Epithelial cell of proximal tubule (primary cell): ENCODE data around the gene CDK10. TPM values are rescaled to one million over a fixed set of nuclear protein-coding genes. Genes with fewer than 3 reads are reported as not detected.
"Not testable (repeated sequence)": the region's sequence is repeated elsewhere in the genome, so short reads cannot be mapped to it uniquely, and the experiment has no call there.

Experiments
- DNase-seq: peaks from one replicate; pipeline ENCODE4 v3.0.0-alpha.2; 2011; ENCODE audit warnings: low read depth
- H3K4me3 ChIP-seq: 2 replicates; pipeline ENCODE4 v1.5.1; 2011; ENCODE audit warnings: low read depth, mild to moderate bottlenecking, low read length
- CTCF ChIP-seq: conservative IDR thresholded peaks from 2 replicates; pipeline ENCODE4 v1.5.1; 2012; ENCODE audit warnings: low read depth, mild to moderate bottlenecking, low read length
- total RNA-seq: library from RNA; depleted of rRNA; stranded (reverse); fragments of >200 nt; gene quantifications from 2 replicates; pipeline ENCODE4 v1.2.3, GENCODE V29; 2015

CDK10 gene
- total RNA-seq, 1 donor from 2014 or later = 35.1 TPM

GRCh38 chr16:89656435-89657121 lies 29.9 kb upstream of the CDK10 start:
- DNase-seq = no peak
- TF ChIP-seq CTCF = no peak
- H3K4me3 ChIP-seq = peak overlapping the region; percentile 88

GRCh38 chr16:89657442-89658220 lies 28.9 kb upstream of the CDK10 start, which contains the start of the genes CHMP1A and SPATA33:
Gene CHMP1A, minus strand, starts transcription at chr16:89657708. Its CDS starts 120 bp downstream, at chr16:89657588.
Gene SPATA33, plus strand, starts transcription at chr16:89657836. Its CDS starts 76 bp downstream, at chr16:89657912.
- no peak for DNase-seq
- H3K4me3 ChIP-seq = peak within 1 kb of the TSS; percentile 88
- no peak for TF ChIP-seq CTCF

- no peak for TF ChIP-seq CTCF
- peak overlapping the region; percentile 88 for H3K4me3 ChIP-seq
- no peak for DNase-seq
These were observed 28.1 kb upstream of the CDK10 start for GRCh38 chr16:89658221-89658879.

- H3K4me3 ChIP-seq = no peak overlapping the region
- DNase-seq = no peak
- no peak for TF ChIP-seq CTCF
These were observed 26.3 kb upstream of the CDK10 start for GRCh38 chr16:89660146-89660545.

- no peak overlapping the region for H3K4me3 ChIP-seq
- DNase-seq = no peak
- no peak for TF ChIP-seq CTCF
These were observed 25.3 kb upstream of the CDK10 start for GRCh38 chr16:89661215-89661614.

- not testable (repeated sequence) for DNase-seq, H3K4me3 ChIP-seq
These were observed 22.3 kb upstream of the CDK10 start for GRCh38 chr16:89664238-89664637.

GRCh38 chr16:89667000-89667399 lies 19.5 kb upstream of the CDK10 start:
- not testable (repeated sequence) for DNase-seq, H3K4me3 ChIP-seq
- TF ChIP-seq CTCF = peak; percentile 50
